Measurements from ENCODE around the gene POLR1B. TPM values are rescaled to one million over a fixed set of nuclear protein-coding genes. Genes with fewer than 3 reads are reported as not detected.
"Not testable (repeated sequence)": the region's sequence is repeated elsewhere in the genome, so short reads cannot be mapped to it uniquely, and the experiment has no call there.

The POLR1B gene
- total RNA-seq, 1 donor from 2014 or later, result 17.1 TPM

DNA sequence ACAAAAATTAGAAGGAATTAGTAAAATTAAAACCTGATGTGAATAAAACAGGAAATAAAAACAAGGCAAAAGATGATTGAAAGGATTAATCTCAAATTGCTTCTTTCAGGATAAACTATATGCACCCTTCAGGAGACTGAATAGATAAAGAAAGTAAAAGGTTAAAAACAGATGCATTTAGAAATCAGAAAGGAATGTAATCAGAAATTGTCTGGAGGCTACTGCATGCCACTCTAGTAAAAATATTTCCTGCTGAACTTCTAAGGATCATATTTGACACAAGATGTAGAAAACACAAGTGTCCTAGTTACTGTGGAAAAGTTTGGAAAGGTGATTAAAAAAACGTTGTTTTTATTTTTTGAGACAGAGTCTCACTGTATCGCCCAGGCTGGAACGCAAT, 58.4 kb downstream of the POLR1B start:
- no peak for DNase-seq (ENCODE audit: low read depth in 2 of 2)

GRCh38 chr2:112601754-112602153, 59.5 kb downstream of the POLR1B start:
- DNase-seq (ENCODE audit: low read depth in 2 of 2), result no peak

- DNase-seq (ENCODE audit: low read depth in 2 of 2), result no peak
Observed at GRCh38 chr2:112602917-112603316, 60.7 kb downstream of the POLR1B start.

DNA sequence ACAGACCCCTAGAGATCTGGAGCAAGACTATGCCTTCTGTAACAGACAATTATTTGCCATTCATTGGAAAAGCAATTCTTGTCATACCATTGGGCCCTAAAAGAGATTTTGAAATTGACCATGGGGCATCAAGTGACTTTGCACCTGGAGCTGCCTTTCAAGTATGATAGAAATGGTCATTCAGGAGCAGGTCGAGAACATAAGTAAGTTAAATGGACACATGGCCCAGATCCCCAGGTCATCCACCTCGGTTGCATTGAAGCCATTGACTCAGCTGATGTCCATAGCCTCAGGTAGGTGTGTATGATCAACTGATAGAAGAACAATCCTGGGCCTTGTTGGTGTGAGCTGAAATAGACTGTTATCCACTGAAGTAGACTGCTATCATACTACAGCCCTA, 61.5 kb downstream of the POLR1B start:
- DNase-seq (ENCODE audit: low read depth in 2 of 2), result no peak

DNA sequence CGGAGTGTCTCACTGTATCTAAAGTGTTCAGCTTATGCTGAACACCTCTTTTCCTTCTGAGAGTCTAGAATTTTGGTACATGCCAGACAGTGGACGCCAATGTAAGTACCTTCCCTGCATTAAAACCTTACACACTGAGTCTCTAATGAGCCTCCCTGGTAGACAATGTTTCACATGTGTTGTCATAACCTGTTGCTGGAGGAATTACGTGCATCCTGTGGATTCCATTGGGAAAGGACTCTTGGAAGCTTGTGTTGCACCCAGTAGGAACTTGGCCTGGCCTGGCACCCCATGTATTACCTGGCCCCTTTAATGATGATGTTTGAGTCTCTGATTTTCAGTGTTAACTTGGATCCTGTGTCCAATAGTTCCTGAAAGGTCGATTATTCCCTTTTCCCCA, 62.7 kb downstream of the POLR1B start:
- DNase-seq (ENCODE audit: low read depth in 2 of 2), result no peak

- no peak for DNase-seq (ENCODE audit: low read depth in 2 of 2)
Observed at GRCh38 chr2:112605926-112606325, 63.7 kb downstream of the POLR1B start.

DNA sequence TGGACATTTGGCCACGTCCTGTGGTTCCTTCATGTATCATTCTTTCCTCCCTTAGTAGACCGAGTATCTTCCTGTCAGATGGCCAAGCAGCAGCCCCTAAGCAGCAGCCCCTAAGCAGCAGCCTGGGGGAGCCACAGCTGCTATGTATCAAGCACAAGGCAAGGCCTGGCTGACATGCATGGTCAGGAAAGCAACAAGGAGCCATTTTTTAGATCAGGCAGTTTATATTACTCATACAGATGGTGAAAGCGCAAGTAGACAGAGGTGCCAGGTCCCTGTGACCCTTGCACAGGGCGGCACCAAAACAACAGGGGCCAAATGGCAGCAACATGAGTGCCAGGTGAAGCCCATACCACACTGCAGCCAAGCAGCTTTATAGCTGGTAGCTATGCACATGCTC, 64.3 kb downstream of the POLR1B start:
- no peak for DNase-seq (ENCODE audit: low read depth in 2 of 2)

DNA sequence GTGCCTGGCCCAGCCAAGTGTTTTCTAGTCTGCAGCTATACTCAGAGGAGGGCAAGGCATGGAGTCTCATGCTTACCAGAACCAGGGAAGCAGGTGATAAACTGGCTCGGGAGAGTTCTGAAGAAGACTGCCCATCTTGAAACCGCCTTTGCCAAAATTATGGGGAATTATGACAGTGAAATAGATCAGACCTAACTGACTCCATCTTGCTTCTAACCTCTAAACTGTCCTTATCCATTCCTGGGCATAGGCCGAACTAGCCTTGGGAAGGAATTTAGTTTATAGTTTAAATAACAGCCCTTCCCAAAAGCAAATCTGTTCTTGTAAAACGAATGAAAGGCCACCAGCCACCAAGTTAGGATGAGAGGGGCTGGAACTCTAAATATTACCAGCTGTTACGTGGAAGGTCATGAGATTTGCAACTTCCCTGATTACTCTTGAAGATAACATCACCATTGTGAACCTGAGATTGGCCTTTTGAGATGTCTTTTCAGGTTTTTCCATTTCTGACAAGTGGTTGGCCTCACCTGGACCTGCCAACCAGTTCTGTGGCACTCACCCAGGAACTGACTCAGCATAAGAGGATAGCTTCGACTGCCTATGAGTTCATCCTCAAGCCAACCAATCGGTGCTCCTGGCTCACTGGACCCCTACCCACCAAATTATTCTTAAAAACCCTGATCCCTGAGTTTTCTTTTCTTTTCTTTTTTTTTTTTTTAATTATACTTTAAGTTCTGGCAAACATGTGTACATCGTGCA, 65.6 kb downstream of the POLR1B start:
- no peak for DNase-seq (ENCODE audit: low read depth in 2 of 2)

DNA sequence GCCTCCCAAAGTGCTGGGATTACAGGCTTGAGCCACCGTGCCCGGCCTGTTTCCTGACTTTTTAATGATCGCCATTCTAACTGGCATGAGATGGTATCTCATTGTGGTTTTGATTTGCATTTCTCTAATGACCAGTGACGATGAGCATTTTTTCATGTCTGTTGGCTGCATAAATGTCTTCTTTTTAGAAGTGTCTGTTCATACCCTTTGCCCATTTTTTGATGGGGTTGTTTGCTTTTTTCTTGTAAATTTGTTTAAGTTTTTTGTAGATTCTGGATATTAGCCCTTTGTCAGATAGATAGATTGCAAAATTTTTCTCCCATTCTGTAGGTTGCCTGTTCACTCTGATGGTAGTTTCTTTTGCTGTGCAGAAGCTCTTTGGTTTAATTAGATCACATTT, 67.1 kb downstream of the POLR1B start:
- DNase-seq (ENCODE audit: low read depth in 2 of 2), result not testable (repeated sequence)

DNA sequence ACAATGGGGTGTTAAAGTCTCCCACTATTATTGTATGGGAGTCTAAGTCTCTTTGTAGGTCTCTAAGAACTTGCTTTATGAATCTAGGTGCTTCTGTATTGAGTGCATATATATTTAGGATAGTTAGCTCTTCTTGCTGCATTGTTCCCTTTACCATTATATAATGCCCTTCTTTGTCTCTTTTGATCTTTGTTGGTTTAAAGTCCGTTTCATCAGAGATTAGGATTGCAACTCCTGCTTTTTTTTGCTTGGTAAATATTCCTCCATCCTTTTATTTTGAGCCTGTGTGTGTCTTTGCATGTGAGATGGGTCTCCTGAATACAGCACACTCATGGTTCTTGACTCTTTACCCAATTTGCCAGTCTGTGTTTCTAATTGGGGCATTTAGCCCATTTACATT, 70.0 kb downstream of the POLR1B start:
- DNase-seq (ENCODE audit: low read depth in 2 of 2), result not testable (repeated sequence)

DNA sequence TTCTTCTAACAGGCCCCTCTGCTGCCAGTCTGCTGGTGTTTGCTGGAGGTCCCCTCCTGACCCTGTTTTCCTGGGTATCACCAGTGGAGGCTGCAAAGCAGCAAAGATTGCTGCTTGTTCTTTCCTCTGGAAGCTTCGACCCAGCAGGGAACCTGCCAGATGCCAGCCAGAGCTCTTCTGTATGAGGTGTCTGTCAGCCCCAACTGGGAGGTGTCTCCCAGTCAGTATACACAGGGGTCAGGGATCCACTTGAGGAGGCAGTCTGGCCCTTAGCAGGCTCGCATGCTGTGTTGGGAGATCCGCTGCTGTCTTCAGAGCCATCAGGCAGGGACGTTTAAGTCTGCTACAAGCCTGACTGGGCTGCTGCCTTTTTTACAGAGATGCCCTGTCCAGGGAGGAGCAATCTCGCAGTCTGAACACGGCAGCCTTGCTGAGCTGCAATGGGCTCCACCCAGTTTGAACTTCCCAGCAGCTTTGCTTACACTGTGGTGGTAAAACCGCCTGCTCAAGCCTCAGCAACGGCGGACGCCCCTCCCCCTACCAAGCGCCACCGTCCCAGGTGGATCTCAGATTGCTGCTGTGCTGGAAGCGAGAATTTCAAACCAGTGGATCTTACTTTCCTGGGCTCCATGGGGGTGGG, 72.1 kb downstream of the POLR1B start:
- DNase-seq (ENCODE audit: low read depth in 2 of 2), result no peak

DNA sequence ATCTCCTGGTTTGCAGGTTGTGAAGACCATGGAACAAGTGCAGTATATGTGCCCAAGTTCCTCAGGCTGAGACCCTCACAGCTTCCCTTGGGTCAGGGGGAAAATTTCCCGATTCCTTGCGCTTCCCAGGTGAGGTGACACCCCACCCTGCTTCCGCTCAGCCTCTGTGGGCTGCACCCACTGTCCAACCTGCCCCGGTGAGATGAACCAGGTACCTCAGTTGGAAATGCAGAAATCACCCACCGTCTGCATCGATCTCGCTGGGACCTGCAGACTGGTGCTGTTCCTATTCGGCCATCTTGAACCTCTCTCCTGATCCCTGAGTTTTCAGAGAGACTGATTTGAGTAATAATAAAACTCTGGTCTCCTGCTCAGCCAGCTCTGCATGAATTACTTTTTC, 72.8 kb downstream of the POLR1B start:
- DNase-seq (ENCODE audit: low read depth in 2 of 2), result no peak

DNA sequence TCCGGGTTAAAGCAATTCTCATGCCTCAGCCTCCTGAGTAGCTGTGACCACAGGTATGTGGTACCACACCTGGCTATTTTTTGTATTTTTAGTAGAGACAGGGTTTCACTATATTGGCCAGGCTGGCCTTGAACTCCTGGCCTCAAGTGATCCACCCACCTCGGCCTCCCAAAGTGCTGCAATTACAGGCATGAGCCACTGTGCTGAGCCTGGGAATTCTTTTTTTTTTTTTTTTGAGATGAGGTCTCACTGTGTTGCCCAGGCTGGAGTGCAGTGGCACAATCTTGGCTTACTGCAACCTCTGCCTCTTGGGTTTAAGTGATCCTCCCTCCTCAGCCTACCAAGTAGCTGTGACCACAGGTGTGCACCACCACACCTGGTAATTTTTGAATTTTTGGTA, 73.5 kb downstream of the POLR1B start:
- DNase-seq (ENCODE audit: low read depth in 2 of 2), result not testable (repeated sequence)

GRCh38 chr2:112618383-112618782, 76.1 kb downstream of the POLR1B start:
- no peak for DNase-seq (ENCODE audit: low read depth in 2 of 2)

DNA sequence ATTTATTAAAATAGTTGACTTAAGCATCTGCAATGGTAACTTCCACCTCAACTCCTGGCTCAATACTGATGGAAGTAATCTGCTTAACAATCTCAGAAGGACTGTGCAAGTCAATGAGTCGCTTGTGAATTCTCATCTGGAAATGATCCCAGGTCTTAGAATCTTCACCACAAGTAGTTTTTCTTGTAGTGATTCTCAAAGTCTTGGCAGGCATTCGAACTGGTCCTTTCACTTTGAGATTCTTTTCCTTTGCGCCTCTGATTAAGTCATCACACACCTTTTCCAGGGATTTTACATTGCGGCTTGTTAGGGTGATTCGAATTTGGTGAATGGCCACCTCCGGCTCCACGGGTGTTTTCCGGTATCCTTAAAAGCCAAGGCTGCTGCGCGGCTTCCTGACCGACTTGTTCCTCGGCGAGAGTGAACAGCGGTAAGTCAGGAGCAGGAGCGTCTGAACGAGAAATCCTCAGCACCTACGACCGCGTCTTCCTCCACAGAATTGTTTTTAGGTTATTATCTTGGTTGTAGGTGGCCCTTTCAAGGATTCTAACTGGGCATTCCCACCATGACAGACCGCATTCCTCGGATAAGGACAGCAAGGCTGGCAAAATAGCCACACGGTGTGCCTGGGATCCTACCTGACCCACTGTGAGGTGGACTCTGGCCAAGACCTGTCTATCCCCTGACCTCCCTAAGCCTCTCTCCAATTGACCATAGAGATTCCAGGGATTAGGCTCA, 79.7 kb downstream of the POLR1B start:
- no peak for DNase-seq (ENCODE audit: low read depth in 2 of 2)

DNA sequence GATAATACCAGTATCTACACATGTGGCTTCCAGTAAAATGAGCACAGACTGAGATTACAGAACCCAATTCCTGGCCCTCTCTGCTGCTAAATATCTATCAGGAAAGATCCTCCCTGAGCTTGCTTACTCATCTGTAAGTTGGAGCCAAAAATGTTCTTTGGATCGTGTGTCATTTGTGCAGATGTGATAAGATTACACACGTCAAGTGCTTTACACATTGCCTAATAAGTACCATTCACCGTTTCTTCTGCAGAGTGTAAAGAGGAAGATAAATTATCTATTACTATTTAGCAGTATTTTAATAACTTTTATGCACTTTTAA, 80.2 kb downstream of the POLR1B start:
- DNase-seq (ENCODE audit: low read depth in 2 of 2), result no peak

GRCh38 chr2:112623913-112624777, 81.9 kb downstream of the POLR1B start:
- DNase-seq (ENCODE audit: low read depth in 2 of 2), result peak in 1 of 2 donors; percentile 64

DNA sequence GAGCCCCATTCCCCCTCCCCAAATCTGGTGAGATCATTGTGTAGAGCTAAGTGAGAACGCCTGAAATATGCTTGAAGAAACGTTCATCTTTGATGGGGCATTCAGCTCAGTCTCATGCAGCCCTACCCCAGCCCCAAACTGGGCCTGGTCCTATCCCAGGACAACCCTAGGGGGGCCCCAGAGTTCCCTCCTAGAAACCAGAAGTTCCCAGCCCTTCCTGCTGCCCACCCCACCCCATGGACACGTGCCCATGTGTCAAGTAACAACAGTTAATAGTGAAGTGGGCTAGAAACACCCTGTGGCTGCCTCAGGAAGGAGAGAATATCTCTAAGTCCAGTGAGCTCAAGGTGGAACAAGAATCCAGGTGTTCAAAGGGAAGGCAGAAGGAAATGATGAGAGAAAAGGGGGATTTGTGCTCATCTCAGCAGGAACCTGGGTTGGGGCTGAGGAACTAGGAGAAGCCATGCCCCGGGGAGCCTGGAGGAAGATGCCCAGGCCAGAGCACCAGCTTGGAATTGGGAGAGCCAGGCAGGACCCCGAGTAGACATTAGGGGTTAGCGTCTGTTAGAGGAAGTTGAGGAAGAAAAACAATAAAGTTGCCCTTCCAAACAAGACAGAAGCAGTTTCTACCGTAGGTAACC, 83.3 kb downstream of the POLR1B start:
- DNase-seq (ENCODE audit: low read depth in 2 of 2), result no peak

DNA sequence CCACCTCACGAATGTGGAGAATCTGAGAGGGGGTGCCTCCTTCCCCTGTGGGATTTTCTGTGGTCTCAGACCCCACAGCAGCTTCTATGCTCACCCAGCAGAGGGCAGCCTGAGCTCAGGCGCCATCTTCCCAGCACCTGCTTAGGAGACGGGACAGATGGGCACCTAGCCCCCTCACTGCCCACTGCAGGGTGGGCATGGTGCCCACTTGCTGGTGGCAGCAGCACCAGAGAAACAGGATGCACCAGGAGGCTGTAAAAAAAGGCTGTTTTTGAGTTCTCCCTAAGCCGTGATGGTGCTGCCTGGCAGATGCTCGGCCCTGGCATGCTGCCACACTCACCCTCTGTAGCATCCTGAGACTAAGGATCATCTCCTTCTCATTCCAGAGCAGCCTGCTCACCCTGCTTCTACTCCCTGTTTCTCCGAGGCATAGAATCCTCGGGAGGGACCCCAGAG, 84.4 kb downstream of the POLR1B start:
- peak in 1 of 2 donors; percentile 79 for DNase-seq (ENCODE audit: low read depth in 2 of 2)

All from dermis microvascular lymphatic vessel endothelial cell (primary cell).